GDM1 (cell line): Measurements from ENCODE around the gene UBE2R2.
A peak's percentile ranks its signal among the peaks of the same experiment; 100 is the strongest.
"Not testable (repeated sequence)": the region's sequence is repeated elsewhere in the genome, so short reads cannot be mapped to it uniquely, and the experiment has no call there.

ENCODE experiments used
- DNase-seq: peaks from one replicate; lab custom pipeline; 2025; lab: John Stamatoyannopoulos, UW

The UBE2R2 gene

GRCh38 chr9:33799928-33800704, 16.8 kb upstream of the UBE2R2 start:
- no peak for DNase-seq

GRCh38 chr9:33800886-33801285, 16.1 kb upstream of the UBE2R2 start:
- no peak for DNase-seq

GRCh38 chr9:33801943-33802500, 14.9 kb upstream of the UBE2R2 start:
- not testable (repeated sequence) for DNase-seq

- not testable (repeated sequence) for DNase-seq
Measured at GRCh38 chr9:33804196-33804595, 12.8 kb upstream of the UBE2R2 start.

- DNase-seq, result not testable (repeated sequence)
Measured at GRCh38 chr9:33807156-33807555, 9.8 kb upstream of the UBE2R2 start.

GRCh38 chr9:33808979-33809322, 8.0 kb upstream of the UBE2R2 start:
- DNase-seq, result not testable (repeated sequence)

GRCh38 chr9:33809506-33809905, 7.5 kb upstream of the UBE2R2 start:
- DNase-seq, result no peak

GRCh38 chr9:33813712-33814641, 3.0 kb upstream of the UBE2R2 start:
- DNase-seq, result no peak

GRCh38 chr9:33815781-33816180, 1.2 kb upstream of the UBE2R2 start:
- no peak for DNase-seq

- DNase-seq, result peak; percentile 29
Measured at GRCh38 chr9:33817327-33818166, 587 bp downstream of the UBE2R2 start.

GRCh38 chr9:33818167-33818846, 1.3 kb downstream of the UBE2R2 start:
- no peak for DNase-seq

- DNase-seq, result no peak
Measured at GRCh38 chr9:33818847-33819500, 2.0 kb downstream of the UBE2R2 start.

GRCh38 chr9:33820231-33820745, 3.3 kb downstream of the UBE2R2 start:
- no peak for DNase-seq

GRCh38 chr9:33823801-33824200, 6.8 kb downstream of the UBE2R2 start:
- DNase-seq, result no peak

GRCh38 chr9:33827285-33827684, 10.3 kb downstream of the UBE2R2 start:
- not testable (repeated sequence) for DNase-seq

- DNase-seq, result not testable (repeated sequence)
Measured at GRCh38 chr9:33829641-33830230, 12.8 kb downstream of the UBE2R2 start.

- no peak for DNase-seq
Measured at GRCh38 chr9:33835625-33836260, 18.8 kb downstream of the UBE2R2 start.

- DNase-seq, result not testable (repeated sequence)
Measured at GRCh38 chr9:33836261-33836660, 19.3 kb downstream of the UBE2R2 start.

- no peak for DNase-seq
Measured at GRCh38 chr9:33837138-33837537, 20.2 kb downstream of the UBE2R2 start.

GRCh38 chr9:33840381-33840780, 23.4 kb downstream of the UBE2R2 start:
- no peak for DNase-seq
